WTC11 (cell line): ENCODE data around the gene PGA3. TPM values are rescaled to one million over a fixed set of nuclear protein-coding genes. Genes with fewer than 3 reads are reported as not detected.

Experiments
- ATAC-seq: fragments of 200-7000 bp; cut with Tn5 transposase; 2 replicates; pipeline ENCODE4 v1.10.0; 2021; ENCODE audit warnings: mild to moderate bottlenecking, moderate library complexity
- CTCF ChIA-PET: fragments of 300-600 bp; sonication (Branson Sonifier 250); formaldehyde crosslinking; loops from one replicate; lab custom pipeline; 2021; ENCODE audit warnings: antibody characterized with exemption; lab: Charles Lee
- POLR2A ChIA-PET: fragments of 350-600 bp; sonication (Branson Sonifier 250); formaldehyde crosslinking; loops from one replicate; lab custom pipeline; 2021; ENCODE audit warnings: antibody characterized with exemption; lab: Charles Lee
- DNase-seq: peaks from one replicate; pipeline ENCODE4 v3.0.0; 2021; ENCODE audit warnings: low spot score
- H3K27ac Mint-ChIP-seq: 2 replicates; pipeline ENCODE4 v1.8.0; 2021; ENCODE audit warnings: mixed read lengths
- H3K27me3 Mint-ChIP-seq: 2 replicates; pipeline ENCODE4 v1.8.0; 2021; ENCODE audit warnings: low read depth, mild to moderate bottlenecking, moderate library complexity, mixed read lengths
- H3K36me3 Mint-ChIP-seq: 2 replicates; pipeline ENCODE4 v1.8.0; 2021; ENCODE audit warnings: mixed read lengths
- H3K4me1 Mint-ChIP-seq: 2 replicates; pipeline ENCODE4 v1.8.0; 2022; ENCODE audit warnings: mixed read lengths
- H3K4me3 Mint-ChIP-seq: 2 replicates; pipeline ENCODE4 v1.8.0; 2021; ENCODE audit warnings: mild to moderate bottlenecking, moderate library complexity, mixed read lengths
- H3K9me3 Mint-ChIP-seq: 2 replicates; pipeline ENCODE4 v1.8.0; 2021; ENCODE audit warnings: mixed read lengths
- CREB1 ChIP-seq: sonication (generic); formaldehyde crosslinking; IDR thresholded peaks from 2 replicates; pipeline ENCODE4 v1.8.0; 2023; ENCODE audit warnings: mild to moderate bottlenecking, missing genetic modification reagents
- GTF2I ChIP-seq: fragments of 250-450 bp; sonication (Bioruptor Pico); conservative IDR thresholded peaks from 2 replicates; pipeline ENCODE4 v1.4.0; 2021; ENCODE audit warnings: mild to moderate bottlenecking
- JAZF1 ChIP-seq: fragments of 250-450 bp; sonication (Bioruptor Pico); IDR thresholded peaks from 2 replicates; pipeline ENCODE4 v1.9.0; 2021; ENCODE audit warnings: moderate library complexity, mild to moderate bottlenecking, inconsistent platforms
- MXD4 ChIP-seq: fragments of 250-450 bp; sonication (Bioruptor Pico); IDR thresholded peaks from 2 replicates; pipeline ENCODE4 v1.8.0; 2021; ENCODE audit warnings: mild to moderate bottlenecking, moderate library complexity, borderline replicate concordance
- TEAD4 ChIP-seq: sonication (generic); formaldehyde crosslinking; IDR thresholded peaks from 2 replicates; pipeline ENCODE4 v1.8.0; 2022; ENCODE audit warnings: mild to moderate bottlenecking, missing genetic modification reagents
- ZNF121 ChIP-seq: sonication (generic); formaldehyde crosslinking; IDR thresholded peaks from 2 replicates; pipeline ENCODE4 v1.8.0; 2023; ENCODE audit warnings: missing genetic modification reagents
- total RNA-seq: library from RNA; stranded (reverse); gene quantifications from 3 replicates; pipeline ENCODE4 v1.2.3, GENCODE V29; 2021
- TF ChIP-seq, protein P1 (sequence below): sonication (generic); formaldehyde crosslinking; IDR thresholded peaks from 2 replicates; pipeline ENCODE4 v1.8.0; 2022; ENCODE audit warnings: missing genetic modification reagents
- TF ChIP-seq, protein P2 (sequence below): sonication (generic); formaldehyde crosslinking; IDR thresholded peaks from 2 replicates; pipeline ENCODE4 v1.8.0; 2023; ENCODE audit warnings: missing genetic modification reagents, mild to moderate bottlenecking, borderline replicate concordance
- TF ChIP-seq, protein P3 (sequence below): fragments of 250-450 bp; sonication (Bioruptor Pico); IDR thresholded peaks from 2 replicates; pipeline ENCODE4 v1.9.0; 2021; ENCODE audit warnings: mild to moderate bottlenecking
- TF ChIP-seq, protein P4 (sequence below): sonication (generic); formaldehyde crosslinking; IDR thresholded peaks from 2 replicates; pipeline ENCODE4 v1.8.0; 2022; ENCODE audit warnings: mild to moderate bottlenecking, missing genetic modification reagents

PGA3 gene
- total RNA-seq, 1 experiment from 2014 or later = 0.20 TPM

DNA sequence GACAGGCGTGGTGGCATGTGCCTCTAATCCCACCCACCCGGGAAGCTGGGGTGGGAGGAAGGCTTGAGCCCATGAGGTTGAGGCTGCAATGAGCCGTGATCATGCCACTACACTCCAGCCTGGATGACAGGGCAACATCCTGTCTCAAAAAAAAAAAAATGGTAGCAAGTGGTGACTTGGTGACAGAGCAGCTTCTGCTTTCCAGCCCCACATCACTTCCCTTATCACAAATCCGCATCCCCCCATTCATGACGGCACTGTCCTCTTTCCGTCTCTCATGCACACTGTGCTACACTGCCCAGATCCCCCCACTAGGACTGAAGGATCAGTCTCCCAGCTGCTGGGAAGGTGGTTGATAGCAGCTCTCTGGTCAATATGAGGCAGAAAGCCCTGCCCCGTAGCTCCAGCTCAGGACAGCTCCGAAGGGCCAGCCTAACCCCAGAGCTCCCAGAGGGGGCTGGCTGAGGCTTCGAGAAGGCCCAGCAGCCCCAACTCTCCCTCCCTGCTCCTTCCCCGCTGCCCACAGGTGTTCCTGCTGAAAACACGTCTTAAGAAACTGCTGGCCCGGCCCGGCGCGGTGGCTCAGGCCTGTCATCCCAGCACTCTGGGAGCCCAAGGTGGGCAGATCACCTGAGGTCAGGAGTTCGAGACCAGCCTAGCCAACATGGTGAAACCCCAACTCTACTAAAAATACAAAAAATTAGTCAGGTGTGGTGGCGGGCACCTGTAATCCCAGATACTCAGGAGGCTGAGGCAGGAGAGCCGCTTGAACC is 53.6 kb downstream of the PGA3 start (continued):
- TF ChIP-seq, protein P1, sequence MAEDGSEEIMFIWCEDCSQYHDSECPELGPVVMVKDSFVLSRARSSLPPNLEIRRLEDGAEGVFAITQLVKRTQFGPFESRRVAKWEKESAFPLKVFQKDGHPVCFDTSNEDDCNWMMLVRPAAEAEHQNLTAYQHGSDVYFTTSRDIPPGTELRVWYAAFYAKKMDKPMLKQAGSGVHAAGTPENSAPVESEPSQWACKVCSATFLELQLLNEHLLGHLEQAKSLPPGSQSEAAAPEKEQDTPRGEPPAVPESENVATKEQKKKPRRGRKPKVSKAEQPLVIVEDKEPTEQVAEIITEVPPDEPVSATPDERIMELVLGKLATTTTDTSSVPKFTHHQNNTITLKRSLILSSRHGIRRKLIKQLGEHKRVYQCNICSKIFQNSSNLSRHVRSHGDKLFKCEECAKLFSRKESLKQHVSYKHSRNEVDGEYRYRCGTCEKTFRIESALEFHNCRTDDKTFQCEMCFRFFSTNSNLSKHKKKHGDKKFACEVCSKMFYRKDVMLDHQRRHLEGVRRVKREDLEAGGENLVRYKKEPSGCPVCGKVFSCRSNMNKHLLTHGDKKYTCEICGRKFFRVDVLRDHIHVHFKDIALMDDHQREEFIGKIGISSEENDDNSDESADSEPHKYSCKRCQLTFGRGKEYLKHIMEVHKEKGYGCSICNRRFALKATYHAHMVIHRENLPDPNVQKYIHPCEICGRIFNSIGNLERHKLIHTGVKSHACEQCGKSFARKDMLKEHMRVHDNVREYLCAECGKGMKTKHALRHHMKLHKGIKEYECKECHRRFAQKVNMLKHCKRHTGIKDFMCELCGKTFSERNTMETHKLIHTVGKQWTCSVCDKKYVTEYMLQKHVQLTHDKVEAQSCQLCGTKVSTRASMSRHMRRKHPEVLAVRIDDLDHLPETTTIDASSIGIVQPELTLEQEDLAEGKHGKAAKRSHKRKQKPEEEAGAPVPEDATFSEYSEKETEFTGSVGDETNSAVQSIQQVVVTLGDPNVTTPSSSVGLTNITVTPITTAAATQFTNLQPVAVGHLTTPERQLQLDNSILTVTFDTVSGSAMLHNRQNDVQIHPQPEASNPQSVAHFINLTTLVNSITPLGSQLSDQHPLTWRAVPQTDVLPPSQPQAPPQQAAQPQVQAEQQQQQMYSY = no peak
- TF ChIP-seq JAZF1 (CRISPR knock-in tag) = no peak
- TF ChIP-seq, protein P2, sequence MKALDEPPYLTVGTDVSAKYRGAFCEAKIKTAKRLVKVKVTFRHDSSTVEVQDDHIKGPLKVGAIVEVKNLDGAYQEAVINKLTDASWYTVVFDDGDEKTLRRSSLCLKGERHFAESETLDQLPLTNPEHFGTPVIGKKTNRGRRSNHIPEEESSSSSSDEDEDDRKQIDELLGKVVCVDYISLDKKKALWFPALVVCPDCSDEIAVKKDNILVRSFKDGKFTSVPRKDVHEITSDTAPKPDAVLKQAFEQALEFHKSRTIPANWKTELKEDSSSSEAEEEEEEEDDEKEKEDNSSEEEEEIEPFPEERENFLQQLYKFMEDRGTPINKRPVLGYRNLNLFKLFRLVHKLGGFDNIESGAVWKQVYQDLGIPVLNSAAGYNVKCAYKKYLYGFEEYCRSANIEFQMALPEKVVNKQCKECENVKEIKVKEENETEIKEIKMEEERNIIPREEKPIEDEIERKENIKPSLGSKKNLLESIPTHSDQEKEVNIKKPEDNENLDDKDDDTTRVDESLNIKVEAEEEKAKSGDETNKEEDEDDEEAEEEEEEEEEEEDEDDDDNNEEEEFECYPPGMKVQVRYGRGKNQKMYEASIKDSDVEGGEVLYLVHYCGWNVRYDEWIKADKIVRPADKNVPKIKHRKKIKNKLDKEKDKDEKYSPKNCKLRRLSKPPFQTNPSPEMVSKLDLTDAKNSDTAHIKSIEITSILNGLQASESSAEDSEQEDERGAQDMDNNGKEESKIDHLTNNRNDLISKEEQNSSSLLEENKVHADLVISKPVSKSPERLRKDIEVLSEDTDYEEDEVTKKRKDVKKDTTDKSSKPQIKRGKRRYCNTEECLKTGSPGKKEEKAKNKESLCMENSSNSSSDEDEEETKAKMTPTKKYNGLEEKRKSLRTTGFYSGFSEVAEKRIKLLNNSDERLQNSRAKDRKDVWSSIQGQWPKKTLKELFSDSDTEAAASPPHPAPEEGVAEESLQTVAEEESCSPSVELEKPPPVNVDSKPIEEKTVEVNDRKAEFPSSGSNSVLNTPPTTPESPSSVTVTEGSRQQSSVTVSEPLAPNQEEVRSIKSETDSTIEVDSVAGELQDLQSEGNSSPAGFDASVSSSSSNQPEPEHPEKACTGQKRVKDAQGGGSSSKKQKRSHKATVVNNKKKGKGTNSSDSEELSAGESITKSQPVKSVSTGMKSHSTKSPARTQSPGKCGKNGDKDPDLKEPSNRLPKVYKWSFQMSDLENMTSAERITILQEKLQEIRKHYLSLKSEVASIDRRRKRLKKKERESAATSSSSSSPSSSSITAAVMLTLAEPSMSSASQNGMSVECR (CRISPR knock-in tag) = no peak
- no peak for TF ChIP-seq GTF2I

DNA sequence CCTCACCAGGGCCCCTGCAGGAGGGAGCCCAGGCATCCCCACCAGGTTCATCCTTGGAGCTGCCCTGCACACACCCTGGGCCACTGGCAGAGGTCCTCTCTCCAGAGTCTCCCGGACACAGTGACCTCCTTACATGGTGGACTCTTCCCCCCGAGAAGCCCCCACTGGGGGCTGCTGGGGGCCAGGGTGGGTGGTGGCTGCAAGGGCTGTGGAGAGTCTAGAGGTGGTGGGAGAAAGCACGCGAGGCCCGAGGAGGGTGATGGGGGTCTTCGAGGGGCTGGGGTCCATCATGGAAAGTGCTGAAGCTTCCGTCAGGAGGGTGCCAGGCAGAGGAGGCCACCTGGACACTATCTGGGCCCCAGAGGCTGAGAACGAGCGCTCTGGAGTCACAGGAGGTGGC is 55.2 kb downstream of the PGA3 start:
- no peak overlapping the region for H3K27ac Mint-ChIP-seq
- ChIA-PET CTCF (interaction anchor here (1.3 kb wide), 1 partner anchor 36 kb away, joined by 4 read pairs; the partner anchor contains the start of gene VWCE), POLR2A (no interaction called here)
- H3K4me3 Mint-ChIP-seq = no peak overlapping the region
- H3K4me1 Mint-ChIP-seq = 0 out of 2 replicates have a peak, but pooled peaks cover 3% of the 10 kb centered on the region
- no peak for TF ChIP-seq ZNF121 (CRISPR knock-in tag)
- no peak for TF ChIP-seq MXD4
- TF ChIP-seq CREB1 = no peak
- TF ChIP-seq, protein P3, sequence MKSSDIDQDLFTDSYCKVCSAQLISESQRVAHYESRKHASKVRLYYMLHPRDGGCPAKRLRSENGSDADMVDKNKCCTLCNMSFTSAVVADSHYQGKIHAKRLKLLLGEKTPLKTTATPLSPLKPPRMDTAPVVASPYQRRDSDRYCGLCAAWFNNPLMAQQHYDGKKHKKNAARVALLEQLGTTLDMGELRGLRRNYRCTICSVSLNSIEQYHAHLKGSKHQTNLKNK = no peak
- TF ChIP-seq, protein P4, sequence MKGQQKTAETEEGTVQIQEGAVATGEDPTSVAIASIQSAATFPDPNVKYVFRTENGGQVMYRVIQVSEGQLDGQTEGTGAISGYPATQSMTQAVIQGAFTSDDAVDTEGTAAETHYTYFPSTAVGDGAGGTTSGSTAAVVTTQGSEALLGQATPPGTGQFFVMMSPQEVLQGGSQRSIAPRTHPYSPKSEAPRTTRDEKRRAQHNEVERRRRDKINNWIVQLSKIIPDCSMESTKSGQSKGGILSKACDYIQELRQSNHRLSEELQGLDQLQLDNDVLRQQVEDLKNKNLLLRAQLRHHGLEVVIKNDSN (CRISPR knock-in tag) = no peak
- H3K27me3 Mint-ChIP-seq = no peaks in the 10 kb centered on the region
- no peaks in the 10 kb centered on the region for H3K9me3 Mint-ChIP-seq
- peaks cover 7% of the 10 kb centered on the region; the same call in 1 of the 2 replicates for H3K36me3 Mint-ChIP-seq
- DNase-seq (no peak), ATAC-seq (no peak)

DNA sequence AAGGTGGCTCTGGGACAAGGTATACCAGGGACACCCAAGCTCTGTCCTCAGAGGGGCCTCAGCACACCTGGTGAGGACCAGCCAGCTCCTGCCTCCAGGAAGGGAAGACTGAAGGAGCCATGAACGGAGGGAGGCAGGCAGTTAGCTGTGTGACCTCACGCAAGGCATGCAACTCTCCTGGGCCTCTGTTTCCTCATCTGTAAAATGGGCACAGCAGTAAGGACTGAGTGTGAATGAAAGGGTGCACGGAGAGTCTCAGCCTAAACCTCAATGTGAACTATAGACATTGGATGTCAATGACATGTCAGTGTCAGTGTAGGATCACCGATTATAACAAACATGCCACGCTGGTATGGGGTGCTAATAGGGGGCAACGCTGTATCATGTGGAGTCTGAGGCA is 56.0 kb downstream of the PGA3 start:
- no peak overlapping the region for H3K27ac Mint-ChIP-seq
- CTCF ChIA-PET = interaction anchor here (1.3 kb wide), 1 partner anchor 35 kb away, joined by 4 read pairs; the partner anchor contains the start of gene VWCE

More for the DNA sequence above, 56.0 kb downstream of the PGA3 start:
- no peaks in the 10 kb centered on the region for H3K4me1 Mint-ChIP-seq
- POLR2A ChIA-PET = no interaction called here
- no peak overlapping the region for H3K4me3 Mint-ChIP-seq
- H3K9me3 Mint-ChIP-seq = no peaks in the 10 kb centered on the region
- no peak for DNase-seq
- no peak for TF ChIP-seq TEAD4 (CRISPR knock-in tag)
- TF ChIP-seq, protein P3 = no peak
- ATAC-seq = no peak
- H3K36me3 Mint-ChIP-seq = peaks cover 9% of the 10 kb centered on the region; the same call in 1 of the 2 replicates
- H3K27me3 Mint-ChIP-seq = no peaks in the 10 kb centered on the region

Other genes starting within 250 kb of the PGA3 start
- gene CD6, start 231.8 kb upstream of the PGA3 start, total RNA-seq = 0.53 to 1.0 TPM (median 0.73 TPM) in 3 replicates
- gene CD5, start 101.0 kb upstream of the PGA3 start, total RNA-seq = 0.30 to 0.37 TPM (median 0.32 TPM) in 3 replicates
- 22.2 to 23.9 TPM (median 23.4 TPM) in 3 replicates for gene VPS37C, start 42.1 kb upstream of the PGA3 start, total RNA-seq
- 0.32 to 1.3 TPM in 2 of 3 replicates, not detected in the other for gene PGA4, start 18.8 kb downstream of the PGA3 start, total RNA-seq
- 0.16 to 0.35 TPM (median 0.30 TPM) in 3 replicates for gene PGA5, start 37.7 kb downstream of the PGA3 start, total RNA-seq
- 13.8 to 21.9 TPM (median 17.4 TPM) in 3 replicates for gene VWCE, start 91.8 kb downstream of the PGA3 start, total RNA-seq
- gene DDB1, start 129.6 kb downstream of the PGA3 start, total RNA-seq = 270 to 316 TPM (median 295 TPM) in 3 replicates
- 86.8 to 96.5 TPM (median 87.8 TPM) in 3 replicates for gene TKFC, start 129.7 kb downstream of the PGA3 start, total RNA-seq
- 34.3 to 38.8 TPM (median 35.0 TPM) in 3 replicates for gene CYB561A3, start 158.4 kb downstream of the PGA3 start, total RNA-seq
- 34.0 to 39.0 TPM (median 38.8 TPM) in 3 replicates for gene TMEM138, start 158.9 kb downstream of the PGA3 start, total RNA-seq
- gene TMEM216, start 189.1 kb downstream of the PGA3 start, total RNA-seq = 16.4 to 20.8 TPM (median 17.9 TPM) in 3 replicates
- 86.0 to 90.7 TPM (median 88.3 TPM) in 3 replicates for gene CPSF7, start 226.5 kb downstream of the PGA3 start, total RNA-seq
- gene SDHAF2, start 226.6 kb downstream of the PGA3 start, total RNA-seq = 36.2 to 36.8 TPM (median 36.5 TPM) in 3 replicates